Left renal cortex interstitium (tissue), 4 donors: Measurements from ENCODE around the gene GFY. TPM values are rescaled to one million over a fixed set of nuclear protein-coding genes. Genes with fewer than 3 reads are reported as not detected.

Source experiments
- DNase-seq, 4 donors: peaks; one replicate each; pipeline ENCODE4 v3.0.0-alpha.2; 2013; ENCODE audit warnings: low read depth in 4 of 4, low spot score in 2 of 4, missing footprints in 1 of 4
- polyA plus RNA-seq, 4 donors: library from polyadenylated mRNA; unstranded; fragments of 120-200 nt; gene quantifications; one replicate each; pipeline ENCODE4 v1.2.1, GENCODE V29; 2013; ENCODE audit not compliant: insufficient read length in 4 of 4

Gene GFY
- not detected for polyA plus RNA-seq

DNA sequence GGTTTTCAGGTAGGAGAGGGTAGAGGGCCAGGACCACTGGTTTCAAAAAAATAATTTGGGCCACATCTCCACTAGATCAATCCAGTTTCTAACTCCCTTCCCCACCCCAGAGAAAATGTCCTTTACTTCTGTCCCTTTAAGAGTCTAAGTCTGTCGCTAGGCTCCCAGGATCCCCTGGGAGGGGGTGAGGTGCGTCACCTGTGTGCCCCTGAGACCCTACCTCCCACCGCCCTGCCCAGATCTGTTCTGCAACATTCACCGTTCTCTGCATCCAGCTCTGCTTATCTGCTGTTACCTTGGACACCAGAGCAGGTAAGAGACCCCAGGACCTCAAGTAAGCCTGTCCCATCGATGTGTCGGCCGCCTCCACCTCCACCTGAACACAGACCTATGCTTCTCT lies at the start of gene GFY:
GFY (plus strand) TSS at position 211 of the 400 bp plus-strand sequence. CDS start 1,043 bp downstream, outside the sequence.
- DNase-seq = no peak

DNA sequence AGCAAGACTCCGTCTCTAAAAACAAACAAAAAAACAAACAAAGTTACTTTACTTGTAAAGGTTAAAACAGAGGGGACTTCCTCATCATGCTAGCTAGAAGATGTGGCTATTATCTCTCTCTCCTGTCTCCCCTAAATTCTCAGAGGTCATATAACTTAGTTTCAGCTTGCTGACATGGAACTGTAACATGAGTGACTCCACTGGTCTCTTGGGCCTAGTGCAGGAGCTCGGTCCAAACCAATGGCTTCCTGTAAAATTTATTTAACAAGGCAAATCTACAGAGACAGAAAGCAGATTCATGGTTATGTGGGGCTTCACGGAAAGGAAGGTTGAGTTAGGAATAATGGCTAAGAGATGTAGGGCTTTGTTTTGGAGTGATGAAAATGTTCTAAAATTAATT lies 46.7 kb upstream of the GFY start:
- DNase-seq = no peak

DNA sequence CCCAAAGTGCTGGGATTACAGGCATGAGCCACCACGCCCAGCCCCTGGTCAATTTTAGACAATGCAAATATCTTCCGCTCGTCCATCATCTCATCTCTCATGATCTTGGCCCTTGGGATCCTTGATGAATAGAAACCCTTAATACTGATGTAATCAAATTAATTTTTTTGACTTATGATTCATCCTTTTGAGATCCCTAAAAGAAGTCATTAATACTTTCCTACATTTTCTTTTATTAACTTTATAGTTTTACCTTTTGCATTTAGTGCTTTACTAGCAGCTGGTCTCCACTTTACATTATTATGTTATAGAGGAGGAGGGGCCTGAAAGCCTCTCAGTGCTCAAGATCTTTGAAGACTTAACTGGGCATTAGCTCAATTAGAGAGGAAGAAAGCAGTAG lies 44.8 kb upstream of the GFY start:
- no peak for DNase-seq

GRCh38 chr19:49382639-49383038 lies 42.5 kb upstream of the GFY start:
- DNase-seq = no peak

DNA sequence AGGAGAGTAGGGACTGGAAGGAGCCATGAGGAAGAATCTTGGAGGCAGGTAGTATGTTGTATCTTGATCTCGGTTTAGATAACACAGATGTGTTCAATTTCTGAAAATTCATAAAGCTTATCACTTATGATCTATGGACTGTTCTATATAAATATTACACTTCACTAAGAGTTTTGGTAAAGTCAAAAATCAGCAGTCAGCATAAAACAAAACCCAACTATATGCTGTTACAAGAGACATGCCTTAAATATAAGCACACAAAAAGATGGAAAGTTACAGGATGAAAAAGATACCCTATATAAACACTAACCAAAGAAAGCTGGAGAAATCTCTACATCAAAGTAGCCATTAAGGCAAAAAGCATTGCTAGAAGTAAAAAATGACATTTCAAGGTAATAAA lies 41.6 kb upstream of the GFY start:
- no peak for DNase-seq

- peak in 1 of 4 donors; percentile 38 for DNase-seq
Measured at GRCh38 chr19:49387936-49388372, 37.2 kb upstream of the GFY start, which contains the start of gene KASH5. KASH5 (plus strand) TSS chr19:49388249; CDS start chr19:49390884, 2,635 bp downstream.

GRCh38 chr19:49389406-49389805 lies 35.8 kb upstream of the GFY start:
- DNase-seq = no peak

DNA sequence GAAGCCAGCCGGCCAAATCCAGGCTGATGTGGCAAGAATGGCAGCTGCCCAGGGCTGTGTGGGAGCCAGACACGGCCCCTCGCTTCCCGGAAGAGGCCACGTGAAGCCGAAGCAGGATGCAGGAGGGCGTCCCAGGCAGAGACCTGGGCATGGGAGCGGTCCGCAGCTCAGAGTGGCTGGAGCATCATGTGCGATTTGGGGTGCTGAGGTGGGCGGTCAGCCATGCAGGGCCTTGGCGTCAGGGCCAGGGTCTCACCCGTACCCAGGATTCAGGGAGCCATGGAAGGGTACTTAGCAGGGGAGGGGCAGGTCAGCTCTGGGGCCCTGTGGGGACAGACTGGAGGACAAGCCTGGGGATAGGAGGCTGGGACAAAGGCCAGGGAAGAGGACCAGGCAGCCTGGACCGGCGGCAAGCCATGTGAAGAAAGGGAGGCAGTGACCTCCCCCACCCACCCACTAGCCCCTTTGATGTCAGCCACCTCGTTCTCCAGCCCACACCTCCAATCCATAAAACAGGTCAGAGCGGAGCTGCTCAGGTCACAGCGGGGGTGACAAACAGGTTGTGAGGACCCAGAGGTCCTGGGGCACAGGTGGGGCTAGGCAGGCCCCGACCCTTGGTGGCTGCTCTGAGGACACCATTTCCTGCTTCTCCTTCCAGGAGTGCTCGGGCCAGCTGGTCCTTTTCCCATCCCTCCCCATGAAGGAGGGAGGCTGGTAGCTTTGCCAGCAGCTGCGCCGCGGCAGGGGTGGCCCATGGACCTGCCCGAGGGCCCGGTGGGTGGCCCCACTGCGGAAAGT lies 34.9 kb upstream of the GFY start:
- no peak for DNase-seq

GRCh38 chr19:49390929-49391359 lies 34.2 kb upstream of the GFY start:
- no peak for DNase-seq

DNA sequence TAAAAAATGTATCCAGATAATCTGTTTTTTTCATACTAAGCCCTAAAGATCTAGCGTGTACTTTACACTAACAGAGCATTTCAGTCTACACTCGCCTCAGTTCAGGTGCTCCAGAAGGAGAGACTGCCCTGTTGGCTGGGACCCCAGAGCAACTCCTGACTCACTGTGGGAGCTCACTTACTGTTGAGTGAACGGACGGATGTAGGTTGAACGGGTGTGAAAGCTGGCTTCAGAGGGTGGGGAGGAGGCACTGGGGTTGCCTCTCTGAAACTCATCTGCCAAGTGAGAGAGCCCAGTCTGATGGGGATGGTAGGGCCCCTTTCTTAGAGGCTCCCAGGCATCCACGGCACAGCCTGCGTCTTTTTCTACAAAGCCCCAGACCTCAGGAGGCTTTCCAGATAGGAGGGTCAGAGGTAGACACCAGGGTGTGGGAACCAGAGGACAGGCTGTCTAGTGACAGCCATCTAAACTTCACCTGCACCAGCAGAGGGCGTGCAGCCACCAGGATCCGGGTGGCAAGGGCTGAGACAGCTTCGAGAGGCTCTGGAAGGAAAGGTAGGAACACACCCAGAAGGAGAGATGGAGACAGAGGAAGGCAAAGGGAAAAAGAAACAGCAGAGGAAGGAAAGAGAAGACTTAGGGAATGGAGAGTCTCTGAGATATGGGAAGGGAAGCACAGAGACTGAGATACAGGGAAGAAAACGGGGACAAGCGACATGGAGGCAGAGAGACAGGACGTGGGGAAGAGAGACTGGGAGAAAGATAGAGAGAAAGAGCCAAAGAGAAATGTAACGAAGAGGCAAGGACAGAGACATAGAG lies 33.4 kb upstream of the GFY start:
- peak in 2 of 4 donors; percentile 50 to 69 for DNase-seq

DNA sequence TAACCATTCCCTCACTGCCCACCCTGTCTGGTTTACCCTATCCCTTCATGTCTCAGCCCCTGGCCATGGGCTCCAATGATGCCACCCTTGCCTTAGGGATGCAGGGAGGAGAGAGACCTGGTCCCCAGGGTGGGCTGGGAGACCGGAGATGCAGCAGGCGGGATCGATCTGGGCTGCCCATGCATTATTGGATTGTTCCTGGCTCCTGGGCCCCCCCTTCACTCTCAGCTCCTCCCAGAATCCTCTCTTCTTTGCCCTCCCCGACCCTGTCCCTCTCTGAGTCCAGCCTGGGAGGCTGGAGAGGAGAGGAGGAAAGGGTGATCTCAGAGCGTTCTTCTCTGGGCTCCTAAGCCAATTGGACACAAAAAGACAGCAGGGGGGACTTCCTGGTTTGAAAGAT lies 31.3 kb upstream of the GFY start:
- DNase-seq = no peak

DNA sequence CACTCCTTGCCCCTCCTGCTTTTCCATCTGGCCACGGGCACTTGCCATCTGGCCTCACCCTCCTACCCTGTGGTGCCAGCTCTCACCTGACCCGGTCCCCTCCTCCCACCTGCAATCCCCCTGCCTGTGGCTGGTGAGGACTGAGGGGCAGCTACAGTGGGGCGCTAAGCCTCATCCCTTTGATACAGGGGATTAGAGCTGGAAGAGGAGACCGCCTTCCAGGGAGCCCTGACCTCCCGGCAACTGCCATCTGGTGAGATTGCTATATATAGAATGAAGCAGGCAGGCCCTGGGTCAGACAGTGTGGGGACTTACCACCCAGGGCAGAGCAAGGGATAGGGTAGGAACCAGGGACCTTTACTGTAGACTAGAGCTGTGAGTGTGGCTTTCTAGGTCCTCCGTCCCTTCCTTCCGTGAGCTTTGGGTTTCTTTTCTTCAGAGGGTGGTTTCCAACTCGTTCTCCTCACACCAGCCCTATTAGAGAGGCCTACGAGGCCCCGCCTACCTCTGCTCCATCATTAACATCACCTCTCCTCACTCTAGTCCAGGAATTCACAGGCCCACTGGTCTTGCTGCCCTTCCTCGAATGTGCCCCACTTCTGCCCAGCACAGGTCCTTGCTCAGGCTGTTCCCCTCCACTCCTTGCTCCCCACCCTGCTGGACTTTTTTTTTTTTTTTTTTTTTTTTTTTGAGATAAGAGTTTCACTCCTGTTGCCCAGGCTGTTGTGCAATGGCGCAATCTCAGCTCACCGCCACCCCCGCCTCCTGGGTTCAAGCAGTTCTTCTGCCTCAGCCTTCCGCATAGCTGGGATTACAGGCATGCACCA lies 29.4 kb upstream of the GFY start:
- no peak for DNase-seq

DNA sequence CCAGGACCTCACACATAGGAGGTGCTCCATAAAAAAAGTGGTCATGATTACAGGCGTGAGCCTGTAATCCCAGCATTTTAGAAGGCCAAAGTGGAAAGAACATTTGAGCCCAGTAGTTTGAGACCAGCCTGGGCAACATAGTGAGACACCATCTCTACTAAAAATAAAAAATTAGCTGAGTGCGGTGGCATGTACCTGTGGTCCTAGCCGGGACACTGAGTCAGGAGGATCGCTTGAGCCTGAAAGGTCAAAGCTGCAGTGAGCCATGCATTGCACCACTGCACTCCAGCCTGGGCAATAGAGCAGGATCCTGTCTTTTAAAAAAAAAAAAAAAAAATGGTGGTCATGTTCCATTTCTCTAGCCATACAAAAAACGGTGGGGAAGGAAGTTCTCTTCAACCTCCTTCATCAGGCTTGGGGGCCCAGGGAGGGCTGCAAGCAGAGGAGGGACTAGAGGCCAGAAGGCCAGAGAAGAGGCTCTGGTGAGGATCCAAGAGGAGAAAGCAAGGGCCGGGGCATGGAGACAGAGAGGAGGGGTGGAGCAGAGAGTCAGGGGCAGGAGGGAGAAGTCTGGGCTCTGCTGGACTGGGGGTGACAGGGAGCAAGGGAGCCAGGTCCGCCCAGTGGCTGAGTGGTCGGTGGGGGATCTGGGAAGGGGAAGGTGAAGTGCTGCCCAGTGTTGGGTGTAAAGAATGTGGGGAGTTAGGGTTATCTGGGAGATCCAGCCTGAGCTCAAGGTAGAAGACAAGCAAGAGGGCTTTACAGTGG lies 28.3 kb upstream of the GFY start:
- no peak for DNase-seq

DNA sequence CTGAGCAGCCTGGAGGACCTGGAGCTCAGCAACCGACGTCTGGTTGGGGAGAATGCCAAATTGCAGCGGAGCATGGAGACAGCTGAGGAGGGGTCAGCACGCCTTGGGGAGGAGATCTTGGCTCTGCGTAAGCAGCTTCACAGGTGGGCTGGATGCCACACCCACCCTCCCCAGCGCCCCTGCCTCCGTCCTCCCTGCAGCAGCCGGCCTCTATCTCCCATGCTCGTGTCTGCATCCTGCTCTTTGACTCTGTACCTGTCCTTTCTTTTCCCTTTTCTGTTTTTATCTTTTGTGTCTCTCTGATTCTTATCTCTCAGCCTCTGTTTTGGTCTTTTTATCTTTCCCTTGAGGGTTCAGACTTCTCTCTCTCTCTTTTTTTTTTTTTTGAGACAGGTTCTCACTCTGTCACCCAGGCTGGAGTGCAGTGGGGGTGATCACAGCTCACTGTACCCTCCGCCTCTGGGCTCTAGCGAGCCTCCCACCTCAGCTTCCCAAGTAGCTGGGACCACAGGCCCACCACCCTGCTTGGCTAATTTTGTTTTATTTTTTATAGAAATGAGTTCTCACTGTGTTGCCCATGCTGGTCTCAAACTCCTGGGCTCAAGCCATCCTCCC lies 27.1 kb upstream of the GFY start:
- no peak for DNase-seq

- DNase-seq = no peak
Measured at GRCh38 chr19:49398931-49399330, 26.3 kb upstream of the GFY start.

- DNase-seq = no peak
Measured at GRCh38 chr19:49400029-49400428, 25.2 kb upstream of the GFY start.

- peak in 1 of 4 donors; percentile 48 for DNase-seq
Measured at GRCh38 chr19:49403404-49404187, 21.6 kb upstream of the GFY start.

GRCh38 chr19:49407079-49407478 lies 18.1 kb upstream of the GFY start:
- no peak for DNase-seq
